Stimulated activated CD4-positive, alpha-beta T cell treated with anti-CD3 and anti-CD28 coated beads, Interleukin-4, amount 100 ng/mL, for 48 hours (primary cell): ENCODE measurements around the gene MVB12A.
A peak's percentile ranks its signal among the peaks of the same experiment; 100 is the strongest.

ENCODE experiments used
- DNase-seq, 2 donors: peaks; one replicate each; pipeline ENCODE4 v3.0.0-alpha.2; 2020; ENCODE audit warnings: low read depth in 2 of 2

Gene MVB12A

GRCh38 chr19:17419621-17420474, at the start of gene MVB12A:
TSS of gene MVB12A (plus strand) at chr19:17420047. CDS start at chr19:17420136, 89 bp downstream.
- peak; percentile 86 to 94 for DNase-seq

GRCh38 chr19:17376935-17377600, 42.8 kb upstream of the MVB12A start, which contains the start of gene PLVAP:
TSS of gene PLVAP (minus strand) at chr19:17377342. CDS start at chr19:17377288, 54 bp downstream.
- no peak for DNase-seq

DNA sequence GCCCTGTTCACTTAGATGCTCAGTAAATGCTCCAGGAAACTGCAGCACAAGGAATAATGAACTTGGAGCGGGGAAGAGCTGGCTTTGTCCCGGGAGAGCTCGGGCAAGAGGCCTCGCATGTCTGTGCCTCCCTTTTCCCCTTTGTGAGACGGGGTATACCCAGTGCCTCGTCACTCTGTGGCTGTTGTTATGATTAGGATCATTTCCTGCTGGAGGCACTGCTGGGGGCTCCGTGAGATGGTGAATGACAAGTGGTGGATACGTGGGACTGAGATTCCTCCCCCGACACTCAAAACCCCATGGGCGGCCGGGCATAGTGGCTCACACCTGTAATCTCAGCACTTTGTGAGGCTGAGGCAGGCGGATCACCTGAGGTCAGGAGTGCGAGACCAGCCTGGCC, 41.6 kb upstream of the MVB12A start:
- no peak for DNase-seq

DNA sequence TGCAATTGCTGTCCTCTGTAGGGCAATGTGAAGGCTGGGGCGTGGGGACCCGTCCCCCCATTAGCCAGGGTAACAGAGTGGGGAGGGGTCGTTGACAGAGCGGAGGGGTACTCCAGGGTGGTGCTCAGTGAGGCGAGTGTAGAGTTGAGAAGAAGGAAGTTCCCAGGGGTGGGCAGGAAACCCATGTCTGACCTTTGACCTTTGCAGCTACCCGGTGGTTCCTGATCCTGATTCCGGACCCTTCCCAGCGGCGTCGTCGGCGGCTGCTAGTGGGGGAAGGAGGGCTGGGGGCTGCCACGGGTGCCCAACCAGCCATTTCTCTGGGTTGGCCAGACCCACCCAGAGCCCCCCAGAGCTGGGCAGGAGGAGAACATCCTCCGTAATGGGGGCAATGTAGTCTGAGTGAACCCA, 40.6 kb upstream of the MVB12A start:
- DNase-seq: no peak

DNA sequence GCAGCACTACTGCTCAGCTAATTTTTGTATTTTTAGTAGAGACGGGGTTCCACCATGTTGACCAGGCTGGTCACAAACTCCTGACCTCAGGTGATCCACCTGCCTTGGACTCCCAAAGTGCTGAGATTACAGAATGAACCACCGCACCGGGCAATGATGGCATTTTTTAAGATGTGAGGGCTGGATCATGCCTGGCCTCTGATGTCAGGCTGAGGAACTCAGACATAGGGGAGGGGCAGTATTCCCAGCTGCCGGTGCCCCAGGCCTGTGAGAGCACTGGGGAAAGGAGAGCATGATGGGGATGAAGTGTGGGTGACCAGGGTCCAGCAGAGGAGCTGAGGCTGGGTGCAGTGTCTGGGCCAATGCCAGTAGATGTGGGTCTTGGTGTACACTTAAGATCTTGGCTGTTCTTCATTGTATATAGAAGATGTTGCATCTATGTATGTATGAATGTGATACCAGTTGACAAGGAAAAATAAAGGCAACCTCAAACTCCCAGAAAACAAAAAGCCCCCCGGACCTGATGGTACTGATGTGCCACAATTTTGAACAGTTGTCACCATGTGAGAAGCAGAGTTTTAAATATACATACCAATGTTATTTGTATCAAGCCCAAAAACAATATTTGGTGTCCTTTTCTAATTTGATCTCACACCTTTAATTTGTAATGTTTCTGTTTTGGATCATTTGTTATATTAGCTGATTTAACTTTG, 39.3 kb upstream of the MVB12A start:
- DNase-seq: no peak

DNA sequence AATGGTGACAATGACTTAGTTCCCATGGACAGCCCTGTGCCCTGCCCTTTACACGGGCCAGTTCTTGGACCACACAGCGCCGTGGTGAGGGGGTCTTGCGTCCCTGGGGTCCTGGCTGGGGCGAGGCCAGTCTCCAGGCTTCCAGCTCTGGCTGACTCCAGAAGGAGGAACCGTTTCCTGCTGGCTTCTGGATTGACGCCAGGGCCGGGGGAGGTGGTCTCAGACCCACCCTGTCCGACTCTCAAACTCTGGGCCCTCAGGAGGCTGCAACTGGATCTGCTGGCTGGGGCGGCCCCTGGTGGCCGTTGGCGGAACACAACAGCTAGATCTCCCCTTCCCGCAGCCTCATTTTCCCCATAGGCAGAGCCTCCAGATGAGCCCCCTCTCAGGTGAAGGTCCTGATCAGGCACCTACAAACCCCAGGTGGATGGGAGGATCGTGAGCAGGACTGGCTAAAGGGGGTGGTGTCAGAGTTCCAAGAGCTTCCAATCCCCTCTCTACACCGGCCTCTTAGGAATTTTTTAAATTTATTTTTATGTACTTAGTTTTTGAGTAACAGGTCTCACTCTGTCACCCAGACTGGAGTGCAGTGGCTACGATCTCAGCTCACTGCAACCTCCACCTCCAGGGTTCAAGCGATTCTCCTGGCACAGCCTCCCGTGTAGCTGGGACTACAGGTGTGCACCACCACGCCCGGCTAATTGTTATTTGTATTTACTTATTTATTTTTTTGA, 33.8 kb upstream of the MVB12A start:
- peak; percentile 50 to 59 for DNase-seq

- DNase-seq: no peak
Measured at GRCh38 chr19:17389288-17389687, 30.6 kb upstream of the MVB12A start.

DNA sequence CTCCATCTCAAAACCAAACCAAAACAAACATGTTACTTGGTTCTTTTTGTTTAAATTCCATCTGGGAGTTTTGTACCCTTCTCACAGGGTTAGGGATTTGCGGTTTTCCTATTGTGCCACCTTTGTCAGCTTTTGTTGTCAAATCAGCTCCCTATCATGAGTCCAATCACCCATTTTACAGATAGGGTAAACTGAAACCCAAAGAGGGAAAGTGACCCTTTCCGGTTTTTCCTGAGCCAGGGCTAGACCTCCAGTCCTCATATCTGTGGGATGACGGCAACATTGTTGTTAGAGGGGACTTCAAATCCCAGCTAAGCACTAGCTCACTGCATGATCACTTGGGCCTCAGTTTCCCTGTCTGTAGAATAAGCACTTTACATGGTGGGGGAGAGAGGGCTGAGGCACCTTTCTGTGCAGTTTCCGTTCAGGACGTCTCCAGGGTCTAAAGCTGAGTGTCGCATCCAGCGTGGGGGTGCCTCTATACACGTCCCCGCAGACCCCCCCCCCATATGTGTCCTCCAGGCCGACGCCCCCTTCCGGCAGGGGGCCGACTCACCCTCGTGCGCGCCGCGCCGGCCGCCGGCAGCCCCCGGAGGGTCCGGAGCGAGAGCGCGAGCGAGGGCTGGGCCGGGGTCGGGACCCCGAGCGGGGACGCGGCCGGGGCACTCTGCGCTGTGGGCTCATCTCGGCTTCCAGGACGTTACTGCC, 29.7 kb upstream of the MVB12A start:
- no peak for DNase-seq

- peak; percentile 91 to 94 for DNase-seq
Measured at GRCh38 chr19:17390665-17391370, 29.0 kb upstream of the MVB12A start.

GRCh38 chr19:17391371-17392151, 28.3 kb upstream of the MVB12A start:
- no peak for DNase-seq

DNA sequence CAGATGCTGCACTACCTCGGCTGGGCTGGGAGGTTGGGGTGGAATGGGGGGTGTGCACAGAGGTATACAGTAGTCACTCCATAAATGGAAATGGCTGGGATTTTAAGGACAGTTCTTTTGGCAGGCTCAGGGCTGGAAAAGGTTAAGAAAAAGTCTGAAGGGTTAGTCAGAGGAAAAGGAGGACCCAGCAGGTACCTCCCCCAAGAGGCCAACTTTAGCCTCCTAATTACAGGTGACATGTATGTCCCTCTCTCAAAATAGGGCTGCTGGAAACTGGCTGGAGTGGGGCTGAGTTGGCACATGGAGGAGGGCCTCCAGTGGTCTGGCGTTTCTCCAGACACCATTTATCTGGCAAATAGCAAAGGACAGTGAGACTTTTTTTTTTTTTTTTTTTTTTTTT, 26.8 kb upstream of the MVB12A start:
- DNase-seq: no peak

GRCh38 chr19:17393914-17394313, 25.9 kb upstream of the MVB12A start, which contains the start of gene CCDC194:
TSS of gene CCDC194 (minus strand) at chr19:17394196. CDS start at chr19:17394158, 38 bp downstream.
- no peak for DNase-seq

GRCh38 chr19:17394891-17395415, 24.9 kb upstream of the MVB12A start:
- DNase-seq: peak; percentile 70 to 76

DNA sequence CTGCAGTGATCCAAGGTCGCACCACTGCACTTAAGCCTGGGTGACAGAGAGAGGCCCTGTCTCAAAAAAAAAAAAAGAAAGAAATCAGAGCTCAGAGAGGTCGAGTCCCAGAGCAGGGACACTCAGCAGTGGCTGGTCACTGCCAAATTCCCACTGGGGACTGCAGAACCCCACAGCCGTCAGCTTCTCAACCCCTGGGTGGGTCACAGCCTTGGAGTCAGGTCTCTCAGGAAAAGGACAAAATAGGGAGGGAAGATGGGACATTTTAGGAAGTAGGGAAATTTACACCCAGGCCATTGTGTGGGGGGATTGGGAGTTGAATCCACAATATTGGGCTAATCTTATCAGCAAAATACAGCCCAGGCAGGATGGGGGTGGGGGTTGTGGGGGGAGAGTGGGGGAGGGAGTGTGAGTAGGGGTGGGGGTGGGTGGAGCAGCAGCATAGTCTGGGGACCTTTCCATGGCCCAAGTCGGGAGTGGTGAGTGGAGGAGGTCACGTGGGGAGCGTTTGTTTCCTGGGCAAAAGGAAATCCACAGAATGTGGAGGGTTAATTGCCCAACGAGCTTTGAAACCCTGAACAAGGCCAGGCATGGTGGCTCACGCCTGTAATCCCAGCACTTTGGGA, 20.8 kb upstream of the MVB12A start:
- DNase-seq: no peak

DNA sequence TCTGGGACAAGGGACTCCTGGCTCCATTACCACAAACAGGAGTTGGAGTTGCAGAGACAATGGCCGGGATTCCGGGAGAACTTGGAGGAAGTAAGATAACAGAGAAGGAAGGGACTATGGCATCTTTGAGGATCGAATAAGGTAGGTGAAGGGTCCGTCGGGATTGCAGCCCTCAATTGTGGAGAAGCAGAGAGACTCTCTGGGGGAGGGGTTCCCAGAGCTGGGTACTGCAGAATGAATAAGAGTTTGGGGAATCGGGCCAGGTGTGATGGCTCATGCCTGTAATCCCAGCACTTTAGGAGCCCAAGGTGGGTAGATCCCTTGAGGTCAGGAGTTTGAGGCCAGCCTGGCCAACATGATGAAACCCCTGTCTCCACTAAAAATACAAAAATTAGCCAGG, 18.2 kb upstream of the MVB12A start:
- no peak for DNase-seq

- DNase-seq: peak; percentile 36 to 67
Measured at GRCh38 chr19:17402982-17403855, 16.6 kb upstream of the MVB12A start.

DNA sequence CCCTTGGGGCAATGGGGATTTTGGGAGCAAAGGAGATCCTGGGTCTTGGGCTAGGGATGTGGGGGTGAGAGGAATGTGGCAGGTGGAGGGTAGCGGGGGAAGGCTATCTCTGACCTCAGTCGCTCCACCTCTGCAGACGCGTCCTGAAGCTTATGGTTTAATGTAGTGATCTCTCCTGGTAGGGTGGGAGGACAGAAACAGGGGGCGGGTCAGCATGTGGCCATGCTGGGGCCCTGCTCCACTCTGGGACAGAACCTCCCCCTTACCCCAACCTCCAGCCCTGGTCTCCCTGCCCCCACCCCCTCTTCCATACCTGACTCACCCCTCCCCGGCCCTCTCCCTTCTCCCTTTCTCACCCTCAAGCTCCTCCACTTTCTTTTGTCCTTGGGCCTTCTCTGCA, 15.8 kb upstream of the MVB12A start:
- DNase-seq: no peak
